HG02938 (cell line): ENCODE data around the gene SLC35F5.
"Not testable (repeated sequence)": the region's sequence is repeated elsewhere in the genome, so short reads cannot be mapped to it uniquely, and the experiment has no call there.

ENCODE experiments used
- ATAC-seq: cut with Tn5 transposase; IDR thresholded peaks from one replicate; pipeline ENCODE4 v1.9.1; 2021; ENCODE audit warnings: mild to moderate bottlenecking, moderate library complexity; ENCODE audit not compliant: unreplicated experiment

The SLC35F5 gene

DNA sequence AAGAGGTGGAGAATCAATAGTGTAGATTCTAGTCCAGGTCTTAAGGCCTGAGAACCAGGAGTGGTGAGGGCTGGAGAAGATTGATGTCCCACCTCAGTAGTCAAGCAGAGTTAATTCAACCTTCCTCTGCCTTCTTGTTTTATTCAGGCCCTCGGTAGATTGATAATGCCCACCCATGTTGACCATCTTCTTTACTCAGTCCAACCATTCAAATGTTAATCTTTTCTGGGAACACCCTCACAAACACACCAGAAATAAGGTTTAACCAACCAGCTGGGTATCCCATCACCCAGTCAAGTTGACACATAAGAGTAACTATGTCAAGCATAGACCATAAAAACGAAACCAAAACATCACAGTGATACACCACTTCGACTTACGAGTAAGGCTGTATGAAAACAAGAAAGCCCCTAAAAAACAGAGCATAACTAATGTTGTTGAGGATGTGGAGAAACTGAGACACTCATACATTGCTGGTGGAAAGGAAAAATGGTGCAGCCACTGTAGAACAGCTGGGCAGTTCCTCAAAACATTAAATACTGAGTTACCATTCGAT is 57.5 kb downstream of the SLC35F5 start:
- peak; percentile 81 for ATAC-seq

GRCh38 chr2:113698251-113698650 is 58.2 kb downstream of the SLC35F5 start:
- not testable (repeated sequence) for ATAC-seq

DNA sequence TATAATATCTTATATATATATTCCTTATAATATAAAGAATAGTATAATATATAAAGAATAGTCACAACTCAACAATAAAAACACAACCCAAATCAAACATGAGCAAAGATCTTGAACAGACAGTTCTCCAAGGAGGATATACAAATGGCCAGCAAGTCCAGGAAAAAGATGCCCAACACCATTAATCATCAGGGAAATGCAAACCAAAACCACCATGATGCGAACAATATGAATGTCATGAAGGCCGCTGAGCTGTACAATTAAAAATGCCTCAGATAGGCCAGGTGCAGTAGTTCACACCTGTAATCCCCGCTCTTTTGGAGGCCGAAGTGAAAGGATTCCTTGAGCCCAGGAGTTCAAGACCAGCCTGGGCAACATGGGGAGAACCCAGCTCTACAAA is 58.9 kb downstream of the SLC35F5 start:
- ATAC-seq, result no peak

DNA sequence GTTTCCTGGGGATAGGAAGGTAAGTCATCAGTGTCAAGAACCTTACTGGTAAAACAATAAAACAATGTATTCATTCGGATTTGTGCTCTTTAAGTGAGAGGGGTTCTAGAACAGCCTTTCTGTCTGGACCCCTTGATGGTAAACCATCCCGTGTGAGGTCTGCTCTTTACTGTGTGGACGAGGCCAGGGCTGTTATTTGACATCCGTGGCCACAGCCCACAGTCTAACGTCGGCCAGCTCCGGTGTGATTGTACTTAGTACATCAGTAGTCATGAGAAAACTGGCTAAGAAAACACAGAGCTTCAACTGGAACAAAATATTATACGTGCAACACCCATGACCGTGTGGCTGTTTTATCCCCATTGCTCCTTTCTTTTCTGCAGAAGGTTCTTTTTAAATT is 62.0 kb downstream of the SLC35F5 start:
- ATAC-seq, result no peak

DNA sequence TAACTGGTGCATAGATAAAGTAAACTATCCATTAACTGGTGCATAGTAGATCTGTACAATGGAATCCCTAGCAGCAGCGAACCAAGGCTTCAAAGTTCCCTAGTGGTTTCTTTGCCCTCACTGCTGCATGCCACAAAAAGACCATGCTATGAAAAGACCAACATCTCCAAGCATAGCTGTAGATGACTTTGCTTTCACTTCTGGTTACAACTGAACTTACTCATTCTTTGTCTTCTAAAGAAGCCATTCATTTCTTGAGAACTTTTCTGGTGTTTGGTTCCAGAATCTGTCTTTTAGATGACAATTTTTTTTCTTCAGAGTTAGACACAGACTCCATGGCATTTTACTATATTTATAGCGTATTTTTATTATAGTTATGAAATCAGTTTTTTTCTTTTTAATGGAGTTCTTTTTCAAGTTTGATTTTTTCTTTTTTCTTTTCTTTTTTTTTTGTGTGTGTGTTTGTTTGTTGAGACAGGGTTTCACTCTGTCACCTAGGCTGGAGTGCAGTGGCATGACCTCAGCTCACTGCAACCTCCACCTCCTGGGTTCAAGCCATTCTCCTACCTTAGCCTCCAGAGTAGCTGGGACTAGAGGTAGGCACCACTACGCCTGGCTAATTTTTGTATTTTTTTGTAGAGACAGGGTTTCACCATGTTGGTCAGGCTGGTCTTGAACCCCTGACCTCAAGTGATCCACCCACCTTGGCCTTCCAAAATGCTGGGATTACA is 63.6 kb downstream of the SLC35F5 start:
- peak; percentile 88 for ATAC-seq

DNA sequence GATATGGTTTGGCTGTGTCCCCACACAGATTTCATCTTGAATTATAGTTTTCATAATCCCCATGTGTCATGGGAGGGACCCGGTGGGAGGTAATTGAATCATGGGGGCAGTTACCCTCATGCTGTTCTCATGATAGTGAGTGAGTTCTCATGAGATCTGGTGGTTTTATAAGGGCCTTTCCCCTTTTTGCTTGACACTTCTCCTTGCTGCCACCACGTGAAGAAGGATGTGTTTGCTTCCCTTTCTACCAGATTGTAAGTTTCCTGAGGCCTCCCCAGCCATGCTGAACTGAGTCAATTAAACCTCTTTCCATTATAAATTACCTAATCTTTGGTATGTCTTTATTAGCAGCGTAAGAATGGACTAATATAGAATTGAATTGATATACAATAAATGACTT is 65.6 kb downstream of the SLC35F5 start:
- ATAC-seq, result not testable (repeated sequence)

DNA sequence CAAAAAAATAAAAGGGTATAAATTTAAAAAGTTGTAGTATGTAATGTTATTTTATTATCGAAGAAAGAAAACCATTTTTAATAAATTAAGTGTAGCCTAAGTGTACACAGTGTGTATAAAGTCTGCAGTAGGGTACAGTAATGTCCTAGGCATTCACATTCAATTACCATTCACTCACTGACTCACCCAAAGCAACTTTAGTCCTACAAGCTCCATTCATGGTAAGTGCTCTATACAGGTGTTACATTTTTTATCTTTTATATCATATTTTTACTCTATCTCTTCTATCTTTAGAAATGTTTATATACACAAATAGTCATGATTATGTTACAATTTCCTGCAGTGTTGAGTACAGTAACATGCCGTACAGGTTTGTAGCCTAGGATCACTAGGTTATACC is 69.9 kb downstream of the SLC35F5 start:
- ATAC-seq, result no peak

DNA sequence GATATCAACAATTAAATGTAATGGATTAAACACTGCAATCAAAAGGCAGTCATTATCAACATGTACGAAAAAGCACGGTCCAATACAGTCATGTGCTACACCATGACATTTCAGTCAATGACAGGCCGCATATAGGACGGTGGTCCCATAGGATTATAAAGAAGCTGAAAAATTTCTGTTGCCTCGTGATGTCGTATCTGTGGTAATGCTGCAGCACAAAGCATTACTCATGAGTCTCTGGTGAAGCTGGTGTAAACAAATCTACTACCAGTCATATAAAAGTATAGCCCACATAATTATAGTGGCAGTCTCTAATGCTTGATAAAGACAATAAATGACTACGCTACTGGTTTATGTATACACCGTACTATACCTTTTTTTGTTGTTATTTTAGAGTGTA is 71.0 kb downstream of the SLC35F5 start:
- no peak for ATAC-seq

DNA sequence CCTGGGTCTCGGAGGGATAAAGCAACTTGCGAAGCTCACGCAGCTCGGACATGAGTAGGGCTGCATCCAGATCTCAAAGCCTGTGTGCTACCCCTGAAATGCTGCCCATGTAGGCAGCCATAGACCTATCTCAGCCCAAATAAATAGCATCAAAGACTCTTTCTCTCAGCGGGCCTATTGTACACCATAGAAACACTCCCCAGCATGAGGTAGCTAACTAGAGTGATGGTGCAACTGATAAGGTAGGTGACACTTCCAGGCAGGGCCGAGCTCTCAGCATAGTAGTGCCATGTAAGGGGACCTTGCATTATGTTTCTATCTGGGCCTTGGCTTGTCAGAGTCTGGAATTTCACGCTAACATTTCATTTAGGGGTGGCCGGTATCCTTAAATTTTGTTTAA is 77.0 kb downstream of the SLC35F5 start:
- no peak for ATAC-seq

DNA sequence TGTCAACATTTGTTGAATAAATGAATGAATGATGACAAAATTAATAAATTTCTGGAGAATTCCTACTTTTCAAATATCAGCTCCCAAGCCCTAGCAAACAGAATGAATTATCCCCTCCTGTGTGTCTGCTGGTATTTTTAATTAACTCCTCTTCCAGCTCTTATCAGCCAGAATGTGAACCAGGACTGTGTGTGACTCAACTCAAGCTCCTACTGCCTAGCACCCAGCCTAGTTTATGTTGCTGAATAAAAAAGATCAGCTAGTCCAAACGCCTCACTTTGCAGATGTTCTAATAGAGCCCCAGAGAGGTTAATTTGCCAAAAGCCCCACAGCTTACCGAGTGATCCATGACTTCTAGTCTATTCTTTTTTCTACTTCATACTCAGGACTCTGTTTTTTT is 79.1 kb downstream of the SLC35F5 start:
- no peak for ATAC-seq

GRCh38 chr2:113676623-113677266 is 79.7 kb downstream of the SLC35F5 start:
- ATAC-seq, result no peak

DNA sequence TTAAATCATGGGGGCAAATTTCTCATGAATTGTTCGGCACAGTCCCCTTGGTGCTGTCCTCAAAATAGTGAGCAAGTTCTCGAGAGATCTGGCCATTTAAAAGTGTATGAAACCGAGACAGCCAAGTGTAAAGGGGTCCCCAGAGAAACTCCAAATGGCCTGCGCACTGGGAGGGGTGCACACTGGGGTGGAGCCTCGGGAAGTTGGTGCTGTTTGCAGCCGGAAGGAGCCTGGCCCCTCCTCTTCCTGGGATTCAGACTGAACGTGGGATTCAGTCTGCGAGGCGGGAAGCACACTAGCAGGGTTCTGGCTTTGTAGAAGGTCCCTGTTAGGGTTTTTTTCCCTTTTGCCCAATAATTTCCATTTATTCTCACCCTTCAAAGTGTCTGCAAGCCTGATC is 80.6 kb downstream of the SLC35F5 start:
- no peak for ATAC-seq

DNA sequence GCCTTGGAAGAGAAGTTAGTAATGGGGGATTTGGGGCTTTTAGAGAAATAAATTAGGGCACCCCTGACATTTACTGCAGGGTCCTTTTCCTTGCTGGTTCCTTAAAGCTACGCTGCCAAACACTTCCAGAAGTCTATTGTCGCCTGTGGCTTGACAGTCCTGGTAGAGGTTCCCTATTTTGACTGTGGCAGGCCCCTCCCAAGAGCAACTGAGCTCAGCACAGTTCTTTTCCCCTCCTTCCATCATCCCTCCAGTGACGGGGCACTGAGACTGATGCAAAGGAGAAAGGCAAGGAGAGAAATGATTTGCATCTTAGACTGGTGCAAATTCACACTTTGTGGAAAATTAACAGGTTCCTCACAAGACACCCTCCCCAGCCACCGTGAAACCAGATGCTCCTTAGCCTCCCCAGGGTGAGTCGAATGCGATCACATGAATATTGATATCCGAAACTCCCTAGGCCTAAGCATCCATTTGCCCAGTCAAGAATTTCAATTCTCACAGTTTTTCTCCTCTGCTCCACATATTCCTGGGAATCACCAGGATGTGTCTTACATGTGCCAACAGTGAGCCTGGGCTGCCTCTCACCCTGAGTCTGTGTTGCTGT is 84.0 kb downstream of the SLC35F5 start:
- no peak for ATAC-seq

GRCh38 chr2:113669013-113669412 is 87.4 kb downstream of the SLC35F5 start:
- not testable (repeated sequence) for ATAC-seq

DNA sequence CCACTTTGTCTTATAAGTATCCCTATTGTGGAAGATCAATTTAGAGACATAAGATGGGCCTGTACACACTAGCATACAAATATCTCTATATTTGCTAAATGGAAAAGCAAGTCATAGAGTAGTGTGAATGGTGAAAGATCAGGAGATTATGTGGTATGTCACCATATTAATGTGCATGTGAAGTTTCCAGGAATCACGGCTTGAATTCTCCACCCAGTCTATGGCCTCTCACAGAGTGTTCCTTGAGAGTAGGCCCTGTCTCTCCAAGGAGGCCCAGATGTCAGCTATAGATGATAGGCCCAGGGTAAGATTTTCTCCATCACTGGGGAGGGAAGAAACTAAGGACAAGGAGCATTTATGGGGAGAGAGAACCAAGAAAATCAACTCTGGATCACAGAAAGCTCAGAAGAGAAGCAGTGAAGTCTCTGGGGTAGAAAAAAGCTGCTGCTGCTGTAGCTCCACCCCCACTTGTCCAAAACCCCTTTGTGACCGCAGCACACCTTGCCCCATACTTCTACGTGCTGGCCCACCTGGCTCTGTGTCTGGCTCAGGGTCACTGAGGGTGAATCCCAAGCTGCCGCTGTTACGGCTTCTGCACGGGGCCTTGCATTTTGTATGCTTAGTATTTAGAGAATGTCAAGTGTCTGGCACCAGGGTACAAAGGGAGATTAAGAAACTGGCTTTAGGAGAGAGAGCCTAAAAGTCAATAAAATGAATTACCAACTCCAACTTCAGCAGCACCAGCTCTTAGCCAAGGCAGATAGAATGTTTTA is 91.5 kb downstream of the SLC35F5 start:
- not testable (repeated sequence) for ATAC-seq

DNA sequence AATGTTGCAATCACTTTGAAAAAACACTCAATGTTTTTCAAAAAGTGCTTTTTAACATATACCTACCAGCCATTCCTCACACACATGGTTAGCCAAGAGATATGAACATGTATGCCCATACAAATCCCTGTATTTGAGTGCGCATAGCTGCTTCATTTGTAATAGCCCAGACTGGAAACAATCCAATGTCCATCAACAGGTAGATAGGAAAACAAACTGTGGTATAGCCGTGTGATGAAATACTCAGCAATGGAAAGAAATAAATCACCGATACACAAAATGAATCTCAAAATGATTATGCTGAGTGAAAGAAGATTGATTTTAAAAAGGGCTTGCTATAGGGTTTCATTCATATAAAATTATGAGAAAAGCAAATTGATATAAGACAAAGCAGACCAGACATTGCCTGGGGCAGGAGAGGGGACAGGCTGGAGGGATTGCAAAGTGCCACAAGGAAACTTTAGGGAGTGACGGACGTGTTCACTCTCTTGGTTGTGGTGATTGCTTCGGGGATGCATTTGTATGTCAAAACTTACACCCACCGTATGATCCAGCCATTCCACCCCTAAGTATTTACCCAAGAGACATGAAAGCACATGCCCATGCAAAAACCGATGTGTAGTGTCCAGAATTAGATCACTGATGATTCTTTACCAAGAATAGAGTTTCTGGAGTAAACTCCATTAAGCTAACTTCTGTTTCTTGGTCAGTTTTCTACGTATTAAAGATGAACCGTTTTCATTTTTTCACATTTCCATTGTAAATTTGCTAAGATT is 93.0 kb downstream of the SLC35F5 start:
- ATAC-seq, result not testable (repeated sequence)
